ENCODE measurements around the gene ORC6.

DNA sequence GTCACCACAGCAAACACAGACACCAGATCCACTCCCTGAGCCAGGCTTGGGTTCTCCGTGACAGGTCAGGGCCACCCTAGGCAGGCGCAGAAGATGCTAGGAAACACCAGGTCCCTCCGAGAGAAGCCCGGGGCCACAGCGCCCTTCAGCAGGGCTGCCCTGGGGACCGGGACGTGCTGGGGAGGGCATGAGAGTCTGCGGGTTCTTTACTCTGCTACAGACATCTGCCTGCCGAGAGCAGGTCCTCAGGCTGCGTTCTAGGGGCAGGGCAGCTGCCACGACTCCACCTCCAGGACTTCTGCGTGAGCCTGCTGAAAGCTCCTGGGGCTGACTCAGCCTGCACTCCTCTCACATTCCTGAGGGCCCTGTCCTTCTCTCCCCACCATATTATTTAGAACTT, 47.2 kb downstream of the ORC6 start:
- TF ChIP-seq, protein P1, sequence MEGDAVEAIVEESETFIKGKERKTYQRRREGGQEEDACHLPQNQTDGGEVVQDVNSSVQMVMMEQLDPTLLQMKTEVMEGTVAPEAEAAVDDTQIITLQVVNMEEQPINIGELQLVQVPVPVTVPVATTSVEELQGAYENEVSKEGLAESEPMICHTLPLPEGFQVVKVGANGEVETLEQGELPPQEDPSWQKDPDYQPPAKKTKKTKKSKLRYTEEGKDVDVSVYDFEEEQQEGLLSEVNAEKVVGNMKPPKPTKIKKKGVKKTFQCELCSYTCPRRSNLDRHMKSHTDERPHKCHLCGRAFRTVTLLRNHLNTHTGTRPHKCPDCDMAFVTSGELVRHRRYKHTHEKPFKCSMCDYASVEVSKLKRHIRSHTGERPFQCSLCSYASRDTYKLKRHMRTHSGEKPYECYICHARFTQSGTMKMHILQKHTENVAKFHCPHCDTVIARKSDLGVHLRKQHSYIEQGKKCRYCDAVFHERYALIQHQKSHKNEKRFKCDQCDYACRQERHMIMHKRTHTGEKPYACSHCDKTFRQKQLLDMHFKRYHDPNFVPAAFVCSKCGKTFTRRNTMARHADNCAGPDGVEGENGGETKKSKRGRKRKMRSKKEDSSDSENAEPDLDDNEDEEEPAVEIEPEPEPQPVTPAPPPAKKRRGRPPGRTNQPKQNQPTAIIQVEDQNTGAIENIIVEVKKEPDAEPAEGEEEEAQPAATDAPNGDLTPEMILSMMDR (IDR thresholded peaks at IDR 0.05; ENCODE audit: low read length): no peak
- TF ChIP-seq EZH2 (optimal IDR thresholded peaks at IDR 0.05; ENCODE audit: low read depth, low read length): no peak
- TF ChIP-seq EZH2phosphoT487 (IDR thresholded peaks at IDR 0.05; ENCODE audit: low read length): no peak

Measured in MM.1S (cell line).